Stimulated activated CD8-positive, alpha-beta memory T cell treated with anti-CD3 and anti-CD28 coated beads, Interleukin-7, amount 100 ng/mL, for 1 hour (primary cell): ENCODE measurements around the gene RNF169.
A peak's percentile ranks its signal among the peaks of the same experiment; 100 is the strongest.

ENCODE experiments used
- DNase-seq, 2 donors: peaks; one replicate each; pipeline ENCODE4 v3.0.0-alpha.2; 2020; ENCODE audit warnings: low read depth in 2 of 2

The RNF169 gene, protein sequence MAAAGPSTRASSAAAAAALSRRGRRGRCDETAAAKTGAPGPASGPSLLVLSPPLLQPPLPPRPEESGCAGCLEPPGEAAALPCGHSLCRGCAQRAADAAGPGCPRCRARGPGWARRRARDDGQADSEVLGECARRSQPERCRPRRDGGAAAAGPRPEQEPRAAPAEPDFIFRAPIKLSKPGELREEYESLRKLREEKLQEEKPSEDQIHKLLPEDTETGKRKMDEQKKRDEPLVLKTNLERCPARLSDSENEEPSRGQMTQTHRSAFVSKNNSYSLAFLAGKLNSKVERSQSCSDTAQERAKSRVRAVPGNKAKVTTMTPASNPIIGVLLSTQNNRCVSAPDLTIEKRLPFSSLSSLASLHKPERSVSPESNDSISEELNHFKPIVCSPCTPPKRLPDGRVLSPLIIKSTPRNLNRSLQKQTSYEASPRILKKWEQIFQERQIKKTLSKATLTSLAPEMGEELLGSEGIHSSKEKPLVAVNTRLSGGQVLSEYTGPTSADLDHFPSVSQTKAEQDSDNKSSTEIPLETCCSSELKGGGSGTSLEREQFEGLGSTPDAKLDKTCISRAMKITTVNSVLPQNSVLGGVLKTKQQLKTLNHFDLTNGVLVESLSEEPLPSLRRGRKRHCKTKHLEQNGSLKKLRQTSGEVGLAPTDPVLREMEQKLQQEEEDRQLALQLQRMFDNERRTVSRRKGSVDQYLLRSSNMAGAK

GRCh38 chr11:74748211-74749126 is at the start of gene RNF169:
RNF169 (plus strand) TSS chr11:74748849; CDS start chr11:74748881, 32 bp downstream.
- peak; percentile 78 to 81 for DNase-seq

DNA sequence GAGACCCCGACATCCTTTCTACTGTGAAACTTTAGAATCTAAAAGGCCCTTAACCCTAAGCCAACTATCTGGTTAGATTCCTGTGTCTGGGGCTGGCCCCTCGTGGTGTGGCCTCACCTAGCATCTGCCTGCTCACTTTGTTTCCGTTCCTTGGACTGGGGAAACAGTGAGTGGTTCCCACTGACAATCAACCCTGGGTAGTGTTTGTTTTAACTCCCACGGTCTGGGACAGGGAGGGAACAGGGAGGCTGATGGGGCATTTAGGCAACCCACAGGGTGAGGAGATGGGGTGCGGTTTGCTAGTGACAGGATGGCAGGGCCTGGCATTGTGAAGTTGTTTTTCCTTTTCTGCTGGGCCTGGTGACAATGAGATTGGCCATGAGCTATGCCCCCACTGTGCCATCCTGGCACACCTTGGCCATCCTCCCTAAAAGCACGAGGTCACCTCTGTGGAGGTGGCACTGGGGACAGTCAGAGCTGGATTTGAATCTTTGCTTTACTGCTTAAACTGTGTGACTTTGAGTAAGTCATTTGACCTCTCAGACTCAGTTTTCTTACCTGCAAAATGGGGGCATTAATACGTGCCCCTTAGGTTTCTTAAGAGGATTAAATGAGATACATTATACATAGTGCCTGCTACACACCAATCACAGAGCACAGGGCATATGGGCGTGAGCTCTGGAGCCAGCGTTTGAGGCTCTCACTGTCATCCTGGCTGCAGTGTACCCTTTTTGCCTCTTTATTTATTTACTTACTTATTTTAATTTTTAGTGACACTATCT is 48.8 kb upstream of the RNF169 start:
- DNase-seq, result no peak

DNA sequence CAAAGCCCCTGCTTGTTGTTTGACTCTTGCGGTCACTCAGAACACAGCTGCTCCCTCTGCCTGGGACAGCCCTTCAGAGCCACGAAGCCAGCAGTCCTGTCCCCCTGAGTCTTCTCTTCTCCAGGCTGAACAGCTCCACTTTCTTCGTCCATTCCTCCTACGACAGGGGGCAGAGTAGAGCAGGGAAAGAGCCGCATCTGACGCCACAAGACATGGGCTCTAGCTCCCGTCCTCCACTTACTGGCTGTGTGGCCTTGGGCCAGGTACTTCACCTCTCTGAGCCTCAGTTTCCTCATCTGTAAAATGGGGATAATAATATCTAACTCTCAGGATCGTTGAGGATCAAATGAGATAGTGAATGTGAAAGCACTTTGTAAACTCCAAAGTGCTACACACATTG is 47.3 kb upstream of the RNF169 start:
- DNase-seq, result no peak

DNA sequence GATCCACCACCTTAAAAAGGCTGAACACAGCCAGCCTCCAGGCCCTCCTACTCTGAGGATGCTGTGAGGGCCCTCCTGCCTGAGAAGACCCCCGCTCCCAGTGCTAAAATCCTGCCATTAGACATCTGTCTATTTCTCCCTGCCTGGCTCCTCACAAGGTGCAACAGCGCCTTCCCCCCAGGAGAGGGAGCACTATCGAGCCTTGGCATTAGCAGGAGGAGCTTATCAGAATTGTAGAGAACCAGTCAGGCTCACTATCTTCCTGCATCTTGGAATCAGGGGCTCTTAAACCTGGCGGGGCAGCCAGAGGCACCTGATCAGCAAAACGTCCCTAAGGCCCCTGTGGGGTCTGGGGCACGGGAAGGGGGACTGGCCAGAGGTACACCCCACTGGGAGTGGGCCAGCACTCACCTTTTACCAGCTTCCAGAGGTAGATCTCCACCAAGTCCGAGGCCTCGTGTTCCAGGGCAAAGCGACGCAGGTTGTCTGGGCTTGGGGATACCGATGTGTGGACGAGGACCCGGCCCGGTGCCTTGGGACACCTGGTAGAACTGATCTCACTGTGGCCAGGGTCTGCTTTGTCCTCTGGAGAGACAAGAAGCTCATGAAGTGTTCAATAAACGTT is 46.2 kb upstream of the RNF169 start:
- DNase-seq, result peak; percentile 4 to 17

- no peak for DNase-seq
Observed at GRCh38 chr11:74703211-74703610, 45.4 kb upstream of the RNF169 start.

DNA sequence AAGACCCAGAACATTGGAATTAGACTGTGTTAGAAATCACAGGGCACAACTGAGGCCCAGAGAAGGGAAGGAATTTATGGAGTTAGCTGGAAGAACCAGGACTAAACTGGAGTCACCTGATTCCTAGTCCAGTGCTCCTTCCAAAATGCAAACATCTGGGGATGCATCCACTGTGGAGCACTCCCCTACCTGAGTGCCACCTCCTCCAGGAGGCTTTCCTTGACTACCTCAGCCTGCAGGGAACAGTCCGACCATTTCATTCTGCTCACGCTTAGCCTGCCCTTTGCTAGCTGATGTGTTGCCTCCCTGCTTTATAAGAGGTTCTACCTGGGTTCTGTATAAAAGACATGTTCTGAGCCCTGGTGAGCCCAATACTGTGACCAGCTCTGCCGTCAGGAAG is 41.5 kb upstream of the RNF169 start:
- no peak for DNase-seq

GRCh38 chr11:74707602-74708510 is 40.8 kb upstream of the RNF169 start:
- no peak for DNase-seq

DNA sequence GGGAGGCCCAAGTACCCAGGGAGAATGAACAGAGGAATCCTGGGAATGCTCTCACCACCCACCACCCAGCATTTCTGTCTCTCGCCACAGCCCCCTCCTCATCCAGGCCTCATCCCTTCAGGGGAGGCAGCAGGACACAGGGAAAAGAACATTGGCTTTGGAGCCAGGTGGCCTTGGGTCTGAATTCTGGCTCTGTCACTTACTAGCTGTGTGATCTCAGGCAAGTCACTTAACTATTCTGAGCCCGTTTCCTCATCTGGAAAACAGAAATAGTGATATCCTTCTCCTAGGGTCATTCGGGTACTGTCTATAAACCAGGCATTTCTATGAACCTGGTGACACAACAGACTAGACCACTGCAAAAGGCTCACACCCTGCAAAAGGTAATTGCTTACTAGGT is 39.5 kb upstream of the RNF169 start:
- DNase-seq, result no peak

- no peak for DNase-seq
Observed at GRCh38 chr11:74710281-74710938, 38.2 kb upstream of the RNF169 start.

DNA sequence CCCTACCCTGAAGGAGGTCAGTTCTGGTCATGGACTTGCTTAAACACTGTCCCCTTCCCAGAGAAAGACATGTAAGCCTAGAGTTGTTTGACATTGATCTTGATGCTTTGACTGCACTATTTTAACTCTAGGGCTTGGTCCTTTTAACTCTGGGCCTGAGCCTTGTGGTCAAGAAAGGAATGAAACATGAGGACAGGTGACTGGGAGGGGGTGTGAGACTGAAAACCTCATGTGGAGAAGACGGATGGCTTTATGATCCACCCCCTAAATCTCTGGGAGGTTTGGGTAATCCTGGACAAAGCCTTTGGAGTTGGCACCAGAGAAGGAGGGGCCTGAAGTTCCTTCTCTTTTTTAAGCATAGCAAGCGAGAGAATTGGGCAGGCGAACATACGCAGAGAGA is 35.0 kb upstream of the RNF169 start:
- no peak for DNase-seq

- DNase-seq, result no peak
Observed at GRCh38 chr11:74714904-74715303, 33.7 kb upstream of the RNF169 start.

DNA sequence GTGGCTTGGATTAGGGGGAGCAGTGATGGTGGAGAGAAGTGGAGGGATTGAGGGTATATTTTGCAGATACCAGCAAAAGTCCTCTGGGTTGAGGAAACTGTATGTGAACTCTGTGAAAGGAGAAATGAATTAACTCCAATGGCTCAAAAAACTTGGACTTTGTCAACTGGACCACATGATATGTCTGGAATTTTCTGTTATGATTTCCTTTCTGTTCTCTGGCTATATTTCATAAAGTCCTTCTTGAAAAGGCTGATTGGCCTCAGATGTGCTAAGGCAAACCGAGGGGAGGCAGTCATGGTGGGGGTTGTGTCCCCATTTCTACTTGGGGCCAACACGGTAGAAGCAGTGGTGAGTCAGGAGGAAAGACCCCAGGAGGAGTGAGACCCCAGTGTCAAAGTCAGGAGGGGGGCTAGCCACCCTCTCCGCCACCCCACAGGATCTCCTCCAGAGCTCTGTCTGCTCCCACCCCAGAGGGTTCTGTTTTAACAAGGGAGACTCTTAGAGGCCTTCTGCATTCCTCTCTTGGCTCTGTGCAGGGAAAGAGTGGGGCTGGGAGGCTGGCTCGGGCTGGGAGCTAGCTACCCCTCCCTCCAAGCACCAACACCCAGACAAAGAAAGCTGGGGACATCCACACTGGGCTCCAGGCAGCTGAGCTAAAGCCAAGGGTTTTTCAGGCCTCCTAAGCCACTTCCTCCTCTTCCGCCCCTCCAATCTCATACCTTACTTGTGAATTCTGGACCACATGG is 31.3 kb upstream of the RNF169 start:
- no peak for DNase-seq

- no peak for DNase-seq
Observed at GRCh38 chr11:74719011-74719410, 29.6 kb upstream of the RNF169 start.

DNA sequence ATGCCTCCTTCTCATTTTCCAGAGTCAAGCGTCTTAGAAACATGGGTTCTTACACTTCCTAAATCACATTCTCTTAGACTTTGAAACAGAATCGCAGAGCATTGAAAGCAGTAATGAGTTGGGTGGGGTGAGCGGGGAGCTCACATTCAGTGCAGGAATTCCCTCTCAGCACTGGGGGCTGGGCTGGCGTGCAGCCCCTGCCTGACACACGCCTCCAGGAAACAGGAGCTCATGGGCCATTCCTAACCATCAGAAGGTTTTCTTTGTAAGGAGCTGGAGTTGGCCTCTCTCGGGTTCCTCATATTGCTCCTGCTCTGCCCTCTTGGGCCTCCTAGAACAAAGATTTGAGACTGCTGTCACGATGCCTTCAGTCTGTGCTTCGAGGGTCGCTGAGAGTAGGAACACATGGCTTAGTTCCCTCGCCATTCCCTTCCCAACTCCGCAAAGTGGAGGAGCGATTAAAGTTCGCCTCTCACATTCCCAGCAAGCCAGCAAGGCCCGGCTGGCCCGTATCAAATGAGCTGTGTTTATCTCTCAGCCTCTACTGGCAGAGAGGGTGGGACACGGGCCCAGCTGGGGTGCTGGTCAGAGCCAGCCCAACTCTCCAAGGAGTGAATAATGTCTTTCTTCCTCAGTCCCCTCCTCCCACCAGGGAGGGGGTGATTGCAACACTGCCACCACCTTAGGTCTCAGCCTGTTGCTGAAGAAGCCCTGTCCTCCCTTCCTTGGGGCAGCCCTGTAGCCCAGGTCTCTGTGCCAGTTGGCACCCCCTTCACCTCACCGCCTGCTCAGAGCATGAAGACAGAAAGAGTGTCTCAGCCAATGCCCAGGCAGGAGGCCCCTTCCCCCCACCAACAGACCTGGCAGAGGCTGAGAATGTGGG is 27.8 kb upstream of the RNF169 start:
- no peak for DNase-seq

GRCh38 chr11:74721479-74721835 is 27.2 kb upstream of the RNF169 start:
- no peak for DNase-seq

GRCh38 chr11:74723511-74723910 is 25.1 kb upstream of the RNF169 start:
- no peak for DNase-seq

- DNase-seq, result no peak
Observed at GRCh38 chr11:74725701-74726100, 22.9 kb upstream of the RNF169 start.
